A673 (cell line): ENCODE data around the gene OSBPL8. TPM values are rescaled to one million over a fixed set of nuclear protein-coding genes. Genes with fewer than 3 reads are reported as not detected.

ENCODE experiments used
- BruUV-seq: library from RNA; stranded (reverse); fragments of 400-500 nt; replicated peaks from 2 replicates; lab custom pipeline; 2021; lab: Mats Ljungman, UMichigan
- CTCF ChIA-PET: fragments of 300-600 bp; sonication (Branson Sonifier 250); formaldehyde crosslinking; loops from one replicate; lab custom pipeline; 2022; ENCODE audit warnings: antibody characterized with exemption; lab: Charles Lee
- POLR2A ChIA-PET: fragments of 300-600 bp; sonication (Branson Sonifier 250); formaldehyde crosslinking; loops from one replicate; lab custom pipeline; 2022; ENCODE audit warnings: antibody characterized with exemption; ENCODE audit not compliant: low non-redundant PET; lab: Charles Lee
- DNase-seq: peaks from one replicate; pipeline ENCODE4 v3.0.0-alpha.2; 2015; ENCODE audit warnings: low spot score
- H3K27ac ChIP-seq: fragments of 200-600 bp; sonication (generic); 2 replicates; pipeline ENCODE4 v1.5.1; 2016; ENCODE audit warnings: mixed run types, low read depth, mild to moderate bottlenecking, mixed read lengths, antibody characterized with exemption, low read length; ENCODE audit not compliant: poor library complexity, severe bottlenecking
- H3K27me3 ChIP-seq: fragments of 200-600 bp; sonication (generic); replicated peaks from 2 replicates; pipeline ENCODE4 v1.6.1; 2017; ENCODE audit warnings: mixed run types, low read depth, mild to moderate bottlenecking, mixed read lengths, antibody characterized with exemption, low read length; ENCODE audit not compliant: insufficient read depth, poor library complexity
- H3K36me3 ChIP-seq: fragments of 200-600 bp; sonication (generic); 2 replicates; pipeline ENCODE4 v1.6.1; 2016; ENCODE audit warnings: mixed run types, mild to moderate bottlenecking, mixed read lengths, antibody characterized with exemption, low read length; ENCODE audit not compliant: insufficient read depth, poor library complexity, severe bottlenecking
- H3K4me1 ChIP-seq: fragments of 200-600 bp; sonication (generic); 2 replicates; pipeline ENCODE4 v1.6.1; 2017; ENCODE audit warnings: mixed run types, mild to moderate bottlenecking, mixed read lengths, antibody characterized with exemption, low read length; ENCODE audit not compliant: insufficient read depth, poor library complexity, severe bottlenecking
- H3K4me3 ChIP-seq: fragments of 200-600 bp; sonication (generic); 2 replicates; pipeline ENCODE4 v1.5.1; 2016; ENCODE audit warnings: low read depth, mixed run types, mild to moderate bottlenecking, mixed read lengths, low read length; ENCODE audit not compliant: poor library complexity, severe bottlenecking
- H3K9me3 ChIP-seq: fragments of 200-600 bp; sonication (generic); 2 replicates; pipeline ENCODE4 v1.6.1; 2016; ENCODE audit warnings: mixed run types, low read depth, mild to moderate bottlenecking, mixed read lengths, antibody characterized with exemption, low read length; ENCODE audit not compliant: poor library complexity, severe bottlenecking
- EZH2 ChIP-seq: fragments of 200-600 bp; sonication (generic); IDR thresholded peaks from 2 replicates; pipeline ENCODE4 v1.6.1; 2017; ENCODE audit warnings: borderline replicate concordance, low read depth, mild to moderate bottlenecking, mixed read lengths, antibody characterized with exemption, low read length; ENCODE audit not compliant: poor library complexity, severe bottlenecking
- intact Hi-C: fragments of 100-400 bp; cut with micrococcal nuclease; formaldehyde crosslinking; loops from one replicate; pipeline ENCODE4 v1.10.0; 2022; ENCODE audit not compliant: unreplicated experiment
- total RNA-seq: library from RNA; stranded (reverse); gene quantifications from 2 replicates; pipeline ENCODE4 v1.2.3, GENCODE V29; 2021
- TF ChIP-seq, protein P1 (sequence below): fragments of 300-800, 200-600 bp; sonication (generic); conservative IDR thresholded peaks from 2 replicates; pipeline ENCODE4 v1.5.1; 2017; ENCODE audit warnings: low read depth, mild to moderate bottlenecking, antibody characterized with exemption, low read length, moderate library complexity, mixed read lengths

Gene OSBPL8
- total RNA-seq, 1 experiment from 2014 or later: 86.1 TPM

DNA sequence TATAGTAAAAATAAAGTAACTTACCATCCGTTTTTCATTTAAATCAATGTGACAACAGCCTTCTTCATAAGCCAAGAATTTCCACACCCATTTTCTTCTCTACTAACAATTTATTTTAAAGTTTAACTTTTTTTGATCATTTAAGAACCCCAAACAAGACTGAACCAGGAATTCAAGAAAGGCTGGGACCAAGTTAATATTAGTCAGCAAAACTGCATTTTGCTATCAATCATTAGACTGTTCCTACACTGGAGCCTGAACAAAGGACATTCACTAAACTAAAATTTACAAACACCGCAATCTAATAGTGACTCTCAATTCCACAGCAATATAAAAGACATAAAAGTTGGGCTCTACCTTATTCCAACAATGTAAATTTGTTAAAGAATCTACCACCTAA, 73.6 kb downstream of the OSBPL8 start:
- Histone ChIP-seq H3K4me3 (no peak overlapping the region), H3K27me3 (no peaks in the 10 kb centered on the region), H3K9me3 (no peaks in the 10 kb centered on the region), H3K4me1 (no peaks in the 10 kb centered on the region), H3K36me3 (no peaks in the 10 kb centered on the region), H3K27ac (no peak overlapping the region)
- intact Hi-C loops: no loop called here
- ChIA-PET CTCF (no interaction called here), POLR2A (no interaction called here)
- no peak for TF ChIP-seq EZH2
- TF ChIP-seq, protein P1, sequence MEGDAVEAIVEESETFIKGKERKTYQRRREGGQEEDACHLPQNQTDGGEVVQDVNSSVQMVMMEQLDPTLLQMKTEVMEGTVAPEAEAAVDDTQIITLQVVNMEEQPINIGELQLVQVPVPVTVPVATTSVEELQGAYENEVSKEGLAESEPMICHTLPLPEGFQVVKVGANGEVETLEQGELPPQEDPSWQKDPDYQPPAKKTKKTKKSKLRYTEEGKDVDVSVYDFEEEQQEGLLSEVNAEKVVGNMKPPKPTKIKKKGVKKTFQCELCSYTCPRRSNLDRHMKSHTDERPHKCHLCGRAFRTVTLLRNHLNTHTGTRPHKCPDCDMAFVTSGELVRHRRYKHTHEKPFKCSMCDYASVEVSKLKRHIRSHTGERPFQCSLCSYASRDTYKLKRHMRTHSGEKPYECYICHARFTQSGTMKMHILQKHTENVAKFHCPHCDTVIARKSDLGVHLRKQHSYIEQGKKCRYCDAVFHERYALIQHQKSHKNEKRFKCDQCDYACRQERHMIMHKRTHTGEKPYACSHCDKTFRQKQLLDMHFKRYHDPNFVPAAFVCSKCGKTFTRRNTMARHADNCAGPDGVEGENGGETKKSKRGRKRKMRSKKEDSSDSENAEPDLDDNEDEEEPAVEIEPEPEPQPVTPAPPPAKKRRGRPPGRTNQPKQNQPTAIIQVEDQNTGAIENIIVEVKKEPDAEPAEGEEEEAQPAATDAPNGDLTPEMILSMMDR: no peak
- no TSS peak for BruUV-seq
- no peak for DNase-seq

DNA sequence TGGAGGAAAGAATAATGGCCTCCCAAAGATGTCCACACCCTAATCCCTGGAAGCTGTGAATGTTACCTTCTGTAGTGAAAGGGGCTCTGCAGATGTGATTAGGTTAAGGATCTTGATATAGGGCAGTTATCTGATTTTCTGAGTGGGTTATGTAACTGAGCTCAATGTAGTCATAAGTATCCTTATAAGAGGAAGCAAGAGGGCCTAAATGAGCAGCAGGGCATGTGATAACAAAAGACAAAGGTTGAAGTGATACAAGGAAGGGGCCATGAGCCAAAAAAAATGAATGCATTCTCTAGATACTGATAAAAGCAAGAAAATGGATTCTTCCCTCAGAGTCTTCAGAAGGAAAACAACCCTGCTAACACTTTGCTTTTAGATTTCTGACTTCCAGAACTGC, 78.8 kb downstream of the OSBPL8 start:
- intact Hi-C loops: no loop called here
- H3K9me3 ChIP-seq: no peaks in the 10 kb centered on the region
- DNase-seq: no peak
- POLR2A ChIA-PET: no interaction called here
- TF ChIP-seq, protein P1: no peak
- no peak for TF ChIP-seq EZH2
- no peaks in the 10 kb centered on the region for H3K4me1 ChIP-seq
- no TSS peak for BruUV-seq
- no peak overlapping the region for H3K27ac ChIP-seq
- H3K4me3 ChIP-seq: no peak overlapping the region
- no peaks in the 10 kb centered on the region for H3K27me3 ChIP-seq
- no peaks in the 10 kb centered on the region for H3K36me3 ChIP-seq
- CTCF ChIA-PET: interaction anchor here (0.7 kb wide), 1 partner anchor 66 kb away, joined by 3 read pairs; no protein-coding TSS in a partner anchor

DNA sequence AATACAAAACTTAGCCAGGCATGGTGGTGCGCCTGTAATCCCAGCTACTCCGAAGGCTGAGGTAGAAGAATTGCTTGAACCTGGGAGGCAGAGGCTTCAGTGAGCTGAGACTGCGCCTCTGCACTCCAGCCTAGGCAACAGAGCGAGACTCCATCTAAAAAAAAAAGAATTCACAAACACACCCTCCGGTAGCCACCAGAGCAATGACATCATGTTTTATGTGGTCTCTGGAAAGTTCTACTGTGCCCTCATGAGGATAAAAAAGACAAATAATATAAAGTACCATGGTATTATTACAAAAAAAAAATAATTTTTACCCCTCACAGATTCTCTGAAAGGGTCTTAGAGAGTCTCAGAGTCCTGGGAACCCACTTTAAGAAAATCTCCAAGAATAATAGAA, 81.5 kb downstream of the OSBPL8 start:
- TF ChIP-seq, protein P1: no peak
- no peak for TF ChIP-seq EZH2
- CTCF ChIA-PET: no interaction called here
- Histone ChIP-seq H3K36me3 (no peaks in the 10 kb centered on the region), H3K27me3 (no peaks in the 10 kb centered on the region), H3K27ac (no peak overlapping the region), H3K4me3 (no peak overlapping the region), H3K4me1 (no peaks in the 10 kb centered on the region), H3K9me3 (no peaks in the 10 kb centered on the region)
- intact Hi-C loops: no loop called here
- BruUV-seq: no TSS peak
- POLR2A ChIA-PET: no interaction called here
- DNase-seq: no peak
